Upper lobe of right lung (tissue), 1 donor: ENCODE measurements around the gene RPL13. TPM values are rescaled to one million over a fixed set of nuclear protein-coding genes. Genes with fewer than 3 reads are reported as not detected.
"Not testable (repeated sequence)": the region's sequence is repeated elsewhere in the genome, so short reads cannot be mapped to it uniquely, and the experiment has no call there.

Experiments used
- ATAC-seq: fragments of 200-7000 bp; cut with Tn5 transposase; one replicate; pipeline ENCODE4 v1.9.1; 2020; ENCODE audit warnings: mild to moderate bottlenecking, moderate library complexity
- DNase-seq: peaks from one replicate; pipeline ENCODE4 v3.0.0-alpha.2; 2020
- H3K27ac ChIP-seq: fragments of 200-600 bp; one replicate; pipeline ENCODE4 v1.8.0; 2022
- H3K27me3 ChIP-seq: fragments of 200-600 bp; one replicate; pipeline ENCODE4 v1.8.0; 2022; ENCODE audit warnings: mild to moderate bottlenecking
- H3K36me3 ChIP-seq: fragments of 200-600 bp; one replicate; pipeline ENCODE4 v1.8.0; 2022
- H3K4me1 ChIP-seq: fragments of 200-600 bp; one replicate; pipeline ENCODE4 v1.8.0; 2022
- H3K4me3 ChIP-seq: fragments of 200-600 bp; one replicate; pipeline ENCODE4 v1.8.0; 2022; ENCODE audit warnings: mild to moderate bottlenecking
- H3K9me3 ChIP-seq: fragments of 200-600 bp; one replicate; pipeline ENCODE4 v1.8.0; 2022
- intact Hi-C: fragments of 100-400 bp; cut with DNase I; formaldehyde crosslinking; loops from one replicate; pipeline ENCODE4 v1.11.0; 2022
- total RNA-seq: library from RNA; stranded (reverse); fragmentation: NEBNext Ultra II Directional; extraction: Animal tissue kit (Norgen Biotek cat#: 25700); gene quantifications from one replicate; pipeline ENCODE4 v1.2.1, GENCODE V29; 2021
- TF ChIP-seq, protein P1 (sequence below): fragments of 200-600 bp; IDR thresholded peaks from one replicate; pipeline ENCODE4 v1.8.0; 2022; ENCODE audit warnings: antibody characterized with exemption
- donor health status: DM: no; HTN: yes; CAD: no; lungs with severe emphysema.

Gene RPL13
- total RNA-seq, 1 donor from 2014 or later = 1,795 TPM

DNA sequence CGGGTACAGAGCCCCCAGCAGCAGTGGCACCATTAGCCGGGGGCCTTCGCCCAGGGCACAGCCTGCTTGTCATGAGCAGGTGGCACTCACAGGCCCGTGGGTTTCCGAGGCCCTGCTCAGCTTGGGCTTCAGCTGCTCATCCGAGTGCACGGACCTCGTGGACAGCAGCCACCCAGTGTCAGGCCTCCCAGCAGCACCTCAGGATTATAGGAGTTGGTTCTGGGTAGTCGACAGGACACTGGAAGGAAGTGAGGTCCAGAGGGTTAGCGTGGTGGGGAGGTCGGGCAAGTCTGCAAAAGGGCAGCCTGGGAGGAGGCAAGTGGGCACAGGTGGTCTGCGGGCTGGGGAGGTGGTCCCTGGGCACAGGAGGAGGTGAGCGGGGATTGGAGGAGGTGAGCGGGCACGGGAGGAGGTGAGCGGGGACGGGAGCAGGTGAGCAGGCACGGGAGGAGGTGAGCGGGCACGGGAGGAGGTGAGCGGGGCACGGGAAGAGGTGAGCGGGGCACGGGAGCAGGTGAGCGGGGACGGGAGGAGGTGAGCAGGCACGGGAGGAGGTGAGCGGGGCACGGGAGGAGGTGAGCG, 10.0 kb downstream of the RPL13 start:
- Histone ChIP-seq H3K36me3 (no peaks in the 10 kb centered on the region), H3K4me3 (no peak overlapping the region), H3K4me1 (peaks cover 19% of the 10 kb centered on the region), H3K27ac (no peak overlapping the region), H3K9me3 (no peaks in the 10 kb centered on the region), H3K27me3 (peaks cover 21% of the 10 kb centered on the region)
- DNase-seq = no peak
- ATAC-seq = no peak
- intact Hi-C loops = no loop called here
- TF ChIP-seq, protein P1, sequence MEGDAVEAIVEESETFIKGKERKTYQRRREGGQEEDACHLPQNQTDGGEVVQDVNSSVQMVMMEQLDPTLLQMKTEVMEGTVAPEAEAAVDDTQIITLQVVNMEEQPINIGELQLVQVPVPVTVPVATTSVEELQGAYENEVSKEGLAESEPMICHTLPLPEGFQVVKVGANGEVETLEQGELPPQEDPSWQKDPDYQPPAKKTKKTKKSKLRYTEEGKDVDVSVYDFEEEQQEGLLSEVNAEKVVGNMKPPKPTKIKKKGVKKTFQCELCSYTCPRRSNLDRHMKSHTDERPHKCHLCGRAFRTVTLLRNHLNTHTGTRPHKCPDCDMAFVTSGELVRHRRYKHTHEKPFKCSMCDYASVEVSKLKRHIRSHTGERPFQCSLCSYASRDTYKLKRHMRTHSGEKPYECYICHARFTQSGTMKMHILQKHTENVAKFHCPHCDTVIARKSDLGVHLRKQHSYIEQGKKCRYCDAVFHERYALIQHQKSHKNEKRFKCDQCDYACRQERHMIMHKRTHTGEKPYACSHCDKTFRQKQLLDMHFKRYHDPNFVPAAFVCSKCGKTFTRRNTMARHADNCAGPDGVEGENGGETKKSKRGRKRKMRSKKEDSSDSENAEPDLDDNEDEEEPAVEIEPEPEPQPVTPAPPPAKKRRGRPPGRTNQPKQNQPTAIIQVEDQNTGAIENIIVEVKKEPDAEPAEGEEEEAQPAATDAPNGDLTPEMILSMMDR = no peak

DNA sequence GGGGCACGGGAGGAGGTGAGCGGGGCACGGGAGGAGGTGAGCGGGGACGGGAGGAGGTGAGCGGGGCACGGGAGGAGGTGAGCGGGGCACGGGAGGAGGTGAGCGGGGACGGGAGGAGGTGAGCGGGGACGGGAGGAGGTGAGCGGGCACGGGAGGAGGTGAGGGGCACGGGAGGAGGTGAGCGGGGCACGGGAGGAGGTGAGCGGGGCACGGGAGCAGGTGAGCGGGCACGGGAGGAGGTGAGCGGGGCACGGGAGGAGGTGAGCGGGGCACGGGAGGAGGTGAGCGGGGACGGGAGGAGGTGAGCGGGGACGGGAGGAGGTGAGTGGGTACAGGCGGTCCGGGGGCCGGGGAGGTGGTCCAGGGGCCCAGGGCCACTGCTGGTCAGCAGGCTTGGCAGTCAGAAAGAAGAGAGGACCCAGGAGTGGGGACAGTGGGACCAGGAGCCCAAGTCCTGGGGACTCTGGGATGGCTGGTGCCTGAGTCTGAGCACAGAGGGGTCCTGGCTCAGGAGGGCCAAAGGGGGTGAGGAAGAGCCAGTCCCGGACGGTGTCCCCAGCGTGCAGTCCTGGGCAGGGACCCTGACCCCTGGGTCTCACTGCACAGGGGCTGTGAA, 10.6 kb downstream of the RPL13 start:
- DNase-seq, H3K4me3 ChIP-seq, H3K9me3 ChIP-seq, intact Hi-C loops, H3K27ac ChIP-seq, H3K36me3 ChIP-seq, ATAC-seq: not testable (repeated sequence)
- Histone ChIP-seq H3K27me3 (peaks cover 21% of the 10 kb centered on the region), H3K4me1 (peaks cover 13% of the 10 kb centered on the region)

DNA sequence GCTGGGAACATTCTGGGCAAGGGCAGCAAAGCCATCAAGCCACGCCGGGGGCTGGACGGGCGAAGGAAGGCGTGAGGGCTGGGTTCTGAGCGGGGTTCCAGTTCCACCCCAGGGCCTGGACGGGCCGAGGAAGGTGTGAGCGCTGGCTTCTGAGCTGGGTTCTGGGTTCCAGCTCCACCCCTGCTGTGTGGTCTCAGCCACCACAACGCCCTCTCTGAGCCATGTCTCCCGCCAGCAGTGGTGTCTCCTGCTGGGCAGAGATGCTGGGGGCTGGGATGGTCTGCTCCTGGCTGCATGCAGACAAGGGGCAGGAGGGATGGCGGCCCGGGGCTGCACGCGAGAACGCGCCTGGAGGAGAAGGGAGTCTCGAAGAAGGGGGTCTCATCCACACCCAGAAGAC, 11.2 kb downstream of the RPL13 start:
- H3K27ac ChIP-seq = no peak overlapping the region
- peaks cover 12% of the 10 kb centered on the region for H3K4me1 ChIP-seq
- ATAC-seq (no peak), DNase-seq (no peak)
- no peaks in the 10 kb centered on the region for H3K9me3 ChIP-seq
- TF ChIP-seq, protein P1 = no peak
- no peak overlapping the region for H3K4me3 ChIP-seq
- H3K27me3 ChIP-seq = peaks cover 26% of the 10 kb centered on the region
- no peaks in the 10 kb centered on the region for H3K36me3 ChIP-seq
- intact Hi-C loops = no loop called here

DNA sequence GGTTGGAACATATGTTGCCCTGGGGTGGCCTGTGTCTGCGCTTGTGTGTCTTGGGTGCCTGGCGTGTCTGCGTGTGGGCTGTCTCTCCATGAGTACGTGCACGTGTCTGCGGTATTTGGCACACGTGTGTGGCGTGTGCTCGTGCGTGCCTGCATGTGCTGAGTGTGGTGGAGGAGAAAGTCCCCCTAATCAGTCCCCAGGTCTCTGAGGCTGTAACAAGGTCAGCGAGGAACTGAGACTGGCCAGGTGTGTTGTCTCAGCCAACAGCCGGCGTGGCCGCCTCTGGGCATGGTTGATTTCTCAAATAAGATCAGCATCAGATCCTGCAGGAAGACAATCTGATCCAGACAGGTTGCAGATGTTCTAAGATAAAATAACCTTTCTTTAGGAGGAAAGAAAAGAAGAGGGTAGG, 11.6 kb downstream of the RPL13 start:
- intact Hi-C loops = no loop called here
- no peaks in the 10 kb centered on the region for H3K9me3 ChIP-seq
- no peak overlapping the region for H3K27ac ChIP-seq
- ATAC-seq = no peak
- H3K4me3 ChIP-seq = no peak overlapping the region
- peaks cover 28% of the 10 kb centered on the region for H3K27me3 ChIP-seq
- H3K36me3 ChIP-seq = no peaks in the 10 kb centered on the region
- DNase-seq = no peak
- TF ChIP-seq, protein P1 = no peak
- H3K4me1 ChIP-seq = peaks cover 12% of the 10 kb centered on the region

DNA sequence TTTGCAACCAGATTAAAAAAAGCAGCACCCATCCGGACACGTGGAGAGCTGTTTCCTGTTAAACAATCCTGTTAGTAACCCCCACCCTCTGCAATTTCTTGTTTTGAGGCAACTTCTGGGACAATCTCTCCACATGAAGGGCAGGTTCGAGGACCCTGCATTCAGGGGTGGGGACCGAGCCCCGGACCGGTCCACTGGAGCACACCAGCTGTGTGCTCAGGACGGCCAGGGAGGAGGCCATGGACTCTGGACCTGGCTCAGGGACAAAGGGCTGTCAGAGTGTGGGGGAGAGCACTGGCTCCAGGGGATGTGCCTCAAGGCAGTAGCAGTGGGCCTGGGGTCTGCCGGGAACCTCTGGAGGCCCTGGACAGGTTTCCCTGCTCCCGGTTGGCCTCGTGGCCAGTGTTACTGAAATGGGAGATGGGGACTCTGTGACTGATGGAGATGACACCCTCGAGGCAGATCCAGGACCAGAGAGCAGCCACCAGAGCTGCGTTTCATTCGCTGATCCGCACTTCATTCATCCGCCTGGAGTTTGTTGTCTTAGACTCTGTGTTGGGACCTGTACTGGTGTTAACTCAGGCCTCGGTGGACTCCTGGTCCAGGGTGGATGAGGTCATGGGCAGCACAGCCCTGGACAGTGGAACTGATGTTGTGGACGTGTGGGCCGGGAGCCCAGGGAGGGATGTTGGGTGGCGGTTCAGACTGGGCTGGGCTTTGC, 12.2 kb downstream of the RPL13 start:
- H3K9me3 ChIP-seq = no peaks in the 10 kb centered on the region
- H3K4me1 ChIP-seq = peaks cover 12% of the 10 kb centered on the region
- no peak overlapping the region for H3K27ac ChIP-seq
- DNase-seq = no peak
- no peak for ATAC-seq
- TF ChIP-seq, protein P1 = no peak
- H3K27me3 ChIP-seq = peaks cover 28% of the 10 kb centered on the region
- intact Hi-C loops = no loop called here
- H3K4me3 ChIP-seq = no peak overlapping the region
- H3K36me3 ChIP-seq = no peaks in the 10 kb centered on the region
